Smooth muscle cell of the coronary artery (primary cell): Measurements from ENCODE around the gene SETD1A. TPM values are rescaled to one million over a fixed set of nuclear protein-coding genes. Genes with fewer than 3 reads are reported as not detected.

ENCODE experiments used
- total RNA-seq: library from RNA; depleted of rRNA; stranded (reverse); fragments of >200 nt; gene quantifications from 2 replicates; pipeline ENCODE4 v1.2.3, GENCODE V29; 2014; ENCODE audit warnings: low replicate concordance

The SETD1A gene
- 1.6 and 2.2 TPM in 2 replicates for total RNA-seq

DNA sequence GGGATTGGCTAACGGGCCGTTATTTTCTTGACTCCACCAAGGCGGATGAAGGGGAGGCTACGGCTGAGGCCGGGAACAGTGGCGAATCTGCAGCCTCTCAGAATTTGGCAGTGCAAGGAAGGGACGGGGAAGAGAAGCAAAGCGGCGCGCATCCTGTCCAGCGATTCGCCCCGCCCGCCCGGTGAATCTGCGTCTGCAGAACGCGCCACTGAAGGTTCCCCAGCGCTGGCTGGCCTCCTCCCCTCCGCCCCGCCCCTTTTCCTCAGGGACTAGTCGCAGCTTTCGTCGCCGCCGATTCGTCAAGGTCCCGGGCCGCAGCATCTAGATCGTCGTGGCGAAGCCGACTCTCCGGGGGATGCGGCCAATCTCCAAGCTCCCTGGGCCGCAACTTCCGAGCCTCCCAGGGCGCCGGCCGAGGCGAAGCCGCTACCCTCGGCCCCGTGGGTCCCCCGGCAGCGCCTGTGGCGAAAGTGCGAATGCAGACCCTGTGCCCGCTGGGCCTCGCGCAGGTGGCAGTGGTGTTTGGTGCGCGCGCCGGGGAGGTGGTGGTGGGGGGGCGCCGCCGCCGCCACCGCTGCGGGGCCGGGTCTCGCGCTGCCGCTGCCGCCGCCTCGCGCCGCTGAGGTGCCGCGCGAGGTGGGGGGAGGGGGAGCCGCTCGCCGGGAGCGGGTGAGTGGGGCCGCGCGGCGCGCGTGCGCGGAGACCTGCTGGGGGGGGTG lies at the start of gene SETD1A:
SETD1A (plus strand) TSS at position 299 of the 719 bp plus-strand sequence. CDS start 978 bp downstream, outside the sequence.

GRCh38 chr16:30923554-30924075 lies 33.9 kb upstream of the SETD1A start, which contains the start of gene FBXL19:
TSS of gene FBXL19 (plus strand) at chr16:30923572. CDS start at chr16:30925755, 2,183 bp downstream.

DNA sequence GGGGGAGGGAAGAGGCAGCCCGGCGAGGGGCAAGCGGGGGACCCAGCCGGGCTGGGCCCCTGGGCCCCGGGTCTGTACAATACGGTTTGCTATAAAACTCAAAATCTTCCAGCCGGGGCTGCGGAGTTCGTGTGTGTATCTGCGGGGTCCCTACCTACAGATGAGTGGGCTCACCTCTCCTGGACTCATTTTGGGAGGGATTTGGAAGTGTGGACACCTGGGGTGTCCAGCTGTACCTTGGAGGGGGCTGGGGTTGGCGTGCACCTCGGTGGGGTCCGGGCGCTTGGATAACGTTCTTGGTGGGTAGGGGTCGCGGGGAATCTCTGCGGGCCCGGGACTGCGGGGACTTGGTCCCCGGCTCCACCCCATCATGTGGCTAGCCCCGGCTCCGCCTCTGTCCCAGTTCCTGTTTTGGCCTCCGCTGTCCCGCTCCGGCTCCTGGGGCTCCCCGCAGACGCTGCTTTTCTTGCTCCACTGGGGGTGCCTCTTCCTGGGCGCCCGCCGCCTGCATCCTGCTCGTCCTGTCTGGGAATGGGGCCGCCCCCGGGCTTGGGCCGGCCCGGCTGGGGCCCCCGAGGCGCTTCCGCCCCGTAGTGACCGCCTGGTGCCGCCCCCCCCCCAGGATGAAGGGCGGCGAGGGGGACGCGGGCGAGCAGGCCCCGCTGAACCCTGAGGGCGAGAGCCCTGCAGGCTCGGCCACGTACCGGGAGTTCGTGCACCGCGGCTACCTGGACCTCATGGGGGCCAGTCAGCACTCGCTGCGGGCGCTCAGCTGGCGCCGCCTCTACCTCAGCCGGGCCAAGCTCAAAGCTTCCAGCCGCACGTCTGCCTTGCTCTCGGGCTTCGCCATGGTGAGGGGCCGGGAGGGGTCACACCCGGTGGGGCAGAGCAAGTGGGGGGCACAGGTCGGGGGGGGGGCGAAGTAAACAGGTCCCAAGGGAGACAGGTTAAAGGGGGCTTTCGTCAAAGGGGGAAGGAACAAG lies 8.6 kb upstream of the SETD1A start, which contains the start of gene ORAI3:
ORAI3 (plus strand) TSS at position 402 of the 983 bp plus-strand sequence; CDS start at position 624, 222 bp downstream.

GRCh38 chr16:30984669-30985400 lies 27.3 kb downstream of the SETD1A start, which contains the start of gene HSD3B7:
TSS of gene HSD3B7 (plus strand) at chr16:30985207. CDS start at chr16:30985659, 452 bp downstream.

DNA sequence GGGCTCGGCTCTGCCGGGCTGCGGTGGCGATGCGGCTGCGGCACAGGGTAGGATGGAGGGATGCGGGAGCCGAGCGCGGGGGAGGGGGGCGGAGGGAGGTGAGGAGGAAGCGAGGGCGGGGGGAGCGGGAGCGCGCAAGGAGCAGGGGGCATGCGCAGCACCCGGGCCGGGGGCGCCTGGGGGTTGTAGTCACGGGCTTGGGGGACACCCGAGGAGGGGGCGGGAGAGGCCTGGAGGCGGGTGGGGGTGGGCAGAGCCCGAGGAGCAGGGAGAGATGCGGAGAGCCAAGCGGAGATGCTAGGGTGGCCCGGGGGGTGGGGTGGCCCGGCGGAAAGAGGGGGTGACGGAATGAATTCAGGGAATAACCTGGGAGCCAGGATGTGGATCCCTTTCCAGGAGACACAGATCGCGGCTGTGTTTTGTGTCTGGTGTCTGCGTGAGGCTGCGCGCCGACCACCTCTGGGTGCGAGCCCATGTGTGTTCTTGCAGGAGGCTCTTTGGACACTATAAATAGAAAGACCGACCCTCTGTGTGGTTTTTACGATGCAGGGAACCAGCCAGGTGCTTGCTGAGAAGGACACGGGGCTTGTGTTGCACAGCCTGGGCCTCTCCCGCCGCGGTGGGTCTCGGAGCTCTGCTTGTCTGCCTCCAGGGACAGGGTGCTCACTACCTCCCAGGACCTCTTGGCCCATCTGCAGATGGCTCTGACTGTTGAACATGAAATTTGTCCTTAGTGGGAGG lies 53.2 kb downstream of the SETD1A start, which contains the start of gene STX1B:
STX1B (minus strand) TSS at position 54 of the 741 bp plus-strand sequence. CDS start 242 bp downstream, outside the sequence.

DNA sequence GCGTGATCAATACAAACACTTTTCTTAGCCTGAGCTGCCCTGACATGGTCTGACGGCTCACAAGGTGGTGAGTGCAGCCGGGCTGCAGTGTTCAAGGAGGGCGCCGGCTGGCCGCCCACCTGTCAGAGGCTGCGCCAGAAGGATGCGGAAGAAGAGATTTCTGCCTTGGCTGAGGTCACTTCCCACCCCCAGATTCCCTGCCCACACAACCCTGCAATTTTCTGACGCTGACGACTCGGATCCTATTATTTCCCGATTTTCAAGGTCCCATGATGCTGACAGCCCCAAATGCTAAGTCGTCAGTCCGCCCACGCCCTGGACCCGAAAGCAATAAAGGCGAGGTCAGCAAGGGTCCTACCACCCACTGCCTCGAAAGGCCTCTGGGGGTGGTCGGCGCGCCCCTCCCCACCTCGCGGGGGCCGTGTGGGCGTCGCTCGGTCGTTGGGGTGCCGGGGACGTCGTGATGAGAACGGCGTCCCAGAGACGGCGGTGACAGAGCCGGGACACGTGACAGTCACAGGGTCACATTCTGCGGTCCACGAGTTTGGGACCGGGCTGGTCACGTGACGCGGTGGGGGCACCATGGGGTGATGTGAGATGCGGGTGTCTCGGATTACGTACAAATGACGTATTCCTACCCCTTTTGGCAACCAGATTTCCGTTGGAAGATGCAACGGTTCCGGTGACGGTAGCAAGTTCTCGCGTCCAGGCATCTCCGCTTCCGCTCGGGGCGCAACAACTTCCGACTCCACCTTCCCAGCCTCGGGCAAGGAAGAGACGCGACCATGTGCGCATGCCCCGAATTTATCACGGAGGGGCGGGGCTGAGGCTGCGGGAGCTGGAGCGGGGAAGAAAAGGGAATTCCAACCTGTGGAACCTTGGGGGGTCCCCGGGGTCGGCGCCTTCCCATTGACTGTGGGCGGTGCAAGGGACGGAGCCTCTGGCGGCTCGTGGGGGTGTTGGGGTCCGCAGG lies 75.5 kb downstream of the SETD1A start, which contains the start of gene STX4:
STX4 (plus strand) TSS at position 823 of the 973 bp plus-strand sequence. CDS start 248 bp downstream, outside the sequence.

Other genes with a start within 250 kb of the SETD1A start
- gene PHKG2, start 209.3 kb upstream of the SETD1A start, total RNA-seq: 15.3 and 16.7 TPM in 2 replicates
- 1.9 and 2.6 TPM in 2 replicates for gene CFAP119, start 195.7 kb upstream of the SETD1A start, total RNA-seq
- gene RNF40, start 195.4 kb upstream of the SETD1A start, total RNA-seq: 47.7 and 54.2 TPM in 2 replicates
- gene ZNF629, start 170.5 kb upstream of the SETD1A start, total RNA-seq: 3.3 and 6.8 TPM in 2 replicates
- gene BCL7C, start 63.7 kb upstream of the SETD1A start, total RNA-seq: 16.7 and 35.9 TPM in 2 replicates
- gene CTF1, start 61.1 kb upstream of the SETD1A start, total RNA-seq: 0.23 and 0.98 TPM in 2 replicates
- 8.2 and 13.9 TPM in 2 replicates for gene FBXL19, start 34.2 kb upstream of the SETD1A start, total RNA-seq
- gene ORAI3, start 8.7 kb upstream of the SETD1A start, total RNA-seq: 21.3 and 41.2 TPM in 2 replicates
- 11.7 and 71.5 TPM in 2 replicates for gene HSD3B7, start 27.5 kb downstream of the SETD1A start, total RNA-seq
- gene STX1B, start 52.9 kb downstream of the SETD1A start, total RNA-seq: 0.53 and 2.7 TPM in 2 replicates
- 26.2 and 59.8 TPM in 2 replicates for gene STX4, start 75.8 kb downstream of the SETD1A start, total RNA-seq
- gene ZNF668, start 116.5 kb downstream of the SETD1A start, total RNA-seq: 9.3 and 12.3 TPM in 2 replicates
- gene ZNF646, start 116.7 kb downstream of the SETD1A start, total RNA-seq: 9.8 and 10.4 TPM in 2 replicates
- gene PRSS53, start 131.2 kb downstream of the SETD1A start, total RNA-seq: 1.2 and 1.5 TPM in 2 replicates
- gene VKORC1, start 137.0 kb downstream of the SETD1A start, total RNA-seq: 105 and 187 TPM in 2 replicates
- gene BCKDK, start 150.6 kb downstream of the SETD1A start, total RNA-seq: 8.3 and 15.0 TPM in 2 replicates
- gene KAT8, start 159.9 kb downstream of the SETD1A start, total RNA-seq: 26.2 and 26.8 TPM in 2 replicates
- not detected in 2 replicates for gene PRSS8, start 178.0 kb downstream of the SETD1A start, total RNA-seq
- 0.45 TPM in 1 of 2 replicates, not detected in the other for gene PRSS36, start 192.3 kb downstream of the SETD1A start, total RNA-seq
- 25.2 and 35.3 TPM in 2 replicates for gene FUS, start 222.4 kb downstream of the SETD1A start, total RNA-seq
- gene PYCARD, start 245.0 kb downstream of the SETD1A start, total RNA-seq: 43.5 and 69.2 TPM in 2 replicates